ENCODE data around the gene ATP6V1C2. TPM values are rescaled to one million over a fixed set of nuclear protein-coding genes. Genes with fewer than 3 reads are reported as not detected.

ATP6V1C2 gene
- total RNA-seq, 1 donor from 2014 or later: 1.6 TPM

- no peak for DNase-seq
- ATAC-seq (ENCODE audit: poor library complexity): no peak
- intact Hi-C loops (cut with DNase I): no loop called here
These were observed 42.0 kb downstream of the ATP6V1C2 start for GRCh38 chr2:10763461-10763800.

GRCh38 chr2:10764096-10764785 lies 42.8 kb downstream of the ATP6V1C2 start:
- intact Hi-C loops (cut with DNase I): no loop called here
- ATAC-seq (ENCODE audit: poor library complexity) (no peak), DNase-seq (no peak)

GRCh38 chr2:10764896-10765295 lies 43.5 kb downstream of the ATP6V1C2 start:
- intact Hi-C loops (cut with DNase I): no loop called here
- no peak for ATAC-seq (ENCODE audit: poor library complexity)

GRCh38 chr2:10765461-10765860 lies 44.0 kb downstream of the ATP6V1C2 start:
- intact Hi-C loops (cut with DNase I): no loop called here
- ATAC-seq (ENCODE audit: poor library complexity): no peak

More at GRCh38 chr2:10764896-10765295, 43.5 kb downstream of the ATP6V1C2 start:
- no peak for DNase-seq

GRCh38 chr2:10765914-10766313 lies 44.5 kb downstream of the ATP6V1C2 start:
- intact Hi-C loops (cut with DNase I): no loop called here
- ATAC-seq (ENCODE audit: poor library complexity): no peak
- no peak for DNase-seq

More at GRCh38 chr2:10765461-10765860, 44.0 kb downstream of the ATP6V1C2 start:
- DNase-seq: no peak

- intact Hi-C loops (cut with DNase I): no loop called here
- ATAC-seq (ENCODE audit: poor library complexity): peak; percentile 85
- DNase-seq: peak; percentile 73
These were observed 46.7 kb downstream of the ATP6V1C2 start for GRCh38 chr2:10768063-10768507.

GRCh38 chr2:10770956-10771750 lies 49.7 kb downstream of the ATP6V1C2 start:
- no peak for ATAC-seq (ENCODE audit: poor library complexity)
- intact Hi-C loops (cut with DNase I): no loop called here
- no peak for DNase-seq

GRCh38 chr2:10771786-10772185 lies 50.4 kb downstream of the ATP6V1C2 start:
- DNase-seq (no peak), ATAC-seq (ENCODE audit: poor library complexity) (no peak)
- intact Hi-C loops (cut with DNase I): no loop called here

- DNase-seq: no peak
- intact Hi-C loops (cut with DNase I): no loop called here
- no peak for ATAC-seq (ENCODE audit: poor library complexity)
These were observed 50.9 kb downstream of the ATP6V1C2 start for GRCh38 chr2:10772201-10772867.

GRCh38 chr2:10772868-10773215 lies 51.4 kb downstream of the ATP6V1C2 start:
- ATAC-seq (ENCODE audit: poor library complexity): no peak
- no peak for DNase-seq
- intact Hi-C loops (cut with DNase I): no loop called here

- ATAC-seq (ENCODE audit: poor library complexity) (peak; percentile 16), DNase-seq (no peak)
- intact Hi-C loops (cut with DNase I): no loop called here
These were observed 52.5 kb downstream of the ATP6V1C2 start for GRCh38 chr2:10773821-10774341.

GRCh38 chr2:10774394-10774793 lies 53.0 kb downstream of the ATP6V1C2 start:
- ATAC-seq (ENCODE audit: poor library complexity) (peak; percentile 77), DNase-seq (no peak)
- intact Hi-C loops (cut with DNase I): no loop called here

- intact Hi-C loops (cut with DNase I): no loop called here
- no peak for ATAC-seq (ENCODE audit: poor library complexity)
- DNase-seq: no peak
These were observed 53.8 kb downstream of the ATP6V1C2 start for GRCh38 chr2:10775021-10775780.

- ATAC-seq (ENCODE audit: poor library complexity) (no peak), DNase-seq (no peak)
- intact Hi-C loops (cut with DNase I): no loop called here
These were observed 54.4 kb downstream of the ATP6V1C2 start for GRCh38 chr2:10775831-10776230.

GRCh38 chr2:10776231-10776977 lies 55.0 kb downstream of the ATP6V1C2 start:
- intact Hi-C loops (cut with DNase I): no loop called here
- DNase-seq (no peak), ATAC-seq (ENCODE audit: poor library complexity) (no peak)

GRCh38 chr2:10777111-10777841 lies 55.8 kb downstream of the ATP6V1C2 start:
- ATAC-seq (ENCODE audit: poor library complexity) (no peak), DNase-seq (no peak)
- intact Hi-C loops (cut with DNase I): no loop called here
